Sigmoid colon (tissue), 4 donors: Measurements from ENCODE around the gene KCNAB1.

Source experiments
- CTCF ChIP-seq, 4 experiments: fragments of 450-650 bp in 3 of 4; fragments of 200-600 bp in 1 of 4; IDR thresholded peaks; one replicate each; pipeline ENCODE4 v1.5.1; 2016 to 2019; ENCODE audit warnings: antibody characterized with exemption in 4 of 4, mild to moderate bottlenecking in 3 of 4, moderate library complexity in 2 of 4
- POLR2AphosphoS5 ChIP-seq, 4 donors: sonication (generic); formaldehyde crosslinking; IDR thresholded peaks; one replicate each; pipeline ENCODE4 v1.6.1; 2017; ENCODE audit warnings: antibody characterized with exemption in 4 of 4

DNA sequence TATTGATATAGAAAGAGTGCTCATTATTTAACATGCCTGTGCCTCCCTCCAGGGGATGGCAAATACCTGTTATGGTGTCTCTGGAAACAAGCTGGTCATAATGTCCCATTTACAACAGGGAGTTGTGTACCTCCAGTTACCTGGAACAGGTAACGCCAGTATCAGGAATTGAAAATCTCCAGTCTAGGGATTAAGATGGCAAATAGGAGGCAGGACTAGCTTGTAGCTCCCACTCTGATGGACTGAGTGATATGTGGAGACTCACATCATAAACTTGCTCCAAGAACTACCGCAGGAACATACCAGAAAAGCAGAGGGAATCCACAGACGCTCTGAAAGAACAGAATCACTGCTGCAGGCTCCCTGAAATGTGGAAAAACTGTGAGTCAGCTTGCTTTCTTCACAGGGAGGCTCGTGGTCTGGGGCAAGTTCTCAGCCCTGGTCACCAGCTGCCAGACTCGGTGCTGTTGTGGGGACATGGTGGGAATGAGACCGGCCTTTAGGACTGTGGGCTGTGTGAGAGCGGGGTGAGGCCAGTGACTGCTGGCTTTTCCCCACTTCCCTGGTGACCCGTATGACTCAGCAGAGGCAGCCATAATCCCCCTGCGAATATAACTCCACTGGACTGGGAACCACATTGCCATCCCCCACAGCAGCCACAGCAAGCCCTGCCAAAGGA, 97.4 kb downstream of the KCNAB1 start:
- TF ChIP-seq CTCF (IDR thresholded peaks at IDR 0.05) (no peak), POLR2AphosphoS5 (IDR thresholded peaks at IDR 0.05) (no peak)
